HG02759 (cell line): ENCODE results near the gene AVL9.
"Not testable (repeated sequence)": the region's sequence is repeated elsewhere in the genome, so short reads cannot be mapped to it uniquely, and the experiment has no call there.

Experiments
- ATAC-seq: cut with Tn5 transposase; IDR thresholded peaks from one replicate; pipeline ENCODE4 v1.9.1; 2021; ENCODE audit warnings: mild to moderate bottlenecking, moderate library complexity; ENCODE audit not compliant: unreplicated experiment

The AVL9 gene

GRCh38 chr7:32634798-32635393, 139.6 kb downstream of the AVL9 start:
- not testable (repeated sequence) for ATAC-seq

GRCh38 chr7:32636725-32637462, 141.6 kb downstream of the AVL9 start:
- not testable (repeated sequence) for ATAC-seq

- ATAC-seq: not testable (repeated sequence)
Observed at GRCh38 chr7:32637611-32638010, 142.3 kb downstream of the AVL9 start.
